ENCODE results near the gene TLR10. TPM values are rescaled to one million over a fixed set of nuclear protein-coding genes. Genes with fewer than 3 reads are reported as not detected.
"Not testable (repeated sequence)": the region's sequence is repeated elsewhere in the genome, so short reads cannot be mapped to it uniquely, and the experiment has no call there.

TLR10 gene
- total RNA-seq, 1 experiment from 2014 or later, result not detected

- not testable (repeated sequence) for DNase-seq (ENCODE audit: low read depth)
Observed at GRCh38 chr4:38766940-38767339, 15.8 kb downstream of the TLR10 start.

- DNase-seq (ENCODE audit: low read depth), result peak; percentile 35
Observed at GRCh38 chr4:38765382-38765781, 17.4 kb downstream of the TLR10 start.

- no peak for DNase-seq (ENCODE audit: low read depth)
Observed at GRCh38 chr4:38764277-38764676, 18.5 kb downstream of the TLR10 start.

- no peak for DNase-seq (ENCODE audit: low read depth)
Observed at GRCh38 chr4:38762560-38762959, 20.2 kb downstream of the TLR10 start.

- DNase-seq (ENCODE audit: low read depth), result no peak
Observed at GRCh38 chr4:38759790-38760122, 23.0 kb downstream of the TLR10 start.

- DNase-seq (ENCODE audit: low read depth), result peak; percentile 50
Observed at GRCh38 chr4:38759113-38759789, 23.5 kb downstream of the TLR10 start.

- peak; percentile 31 for DNase-seq (ENCODE audit: low read depth)
Observed at GRCh38 chr4:38757945-38758600, 24.7 kb downstream of the TLR10 start.

- DNase-seq (ENCODE audit: low read depth), result peak; percentile 98
Observed at GRCh38 chr4:38752941-38753806, 29.6 kb downstream of the TLR10 start.

GRCh38 chr4:38752372-38752940, 30.3 kb downstream of the TLR10 start:
- DNase-seq (ENCODE audit: low read depth), result peak; percentile 78

GRCh38 chr4:38751341-38752010, 31.3 kb downstream of the TLR10 start:
- no peak for DNase-seq (ENCODE audit: low read depth)

GRCh38 chr4:38749336-38749735, 33.5 kb downstream of the TLR10 start:
- no peak for DNase-seq (ENCODE audit: low read depth)

GRCh38 chr4:38747629-38748028, 35.2 kb downstream of the TLR10 start:
- no peak for DNase-seq (ENCODE audit: low read depth)

- no peak for DNase-seq (ENCODE audit: low read depth)
Observed at GRCh38 chr4:38745881-38746280, 36.9 kb downstream of the TLR10 start.

GRCh38 chr4:38743866-38744265, 38.9 kb downstream of the TLR10 start:
- peak; percentile 20 for DNase-seq (ENCODE audit: low read depth)

GRCh38 chr4:38740303-38740702, 42.5 kb downstream of the TLR10 start:
- peak; percentile 29 for DNase-seq (ENCODE audit: low read depth)

GRCh38 chr4:38738940-38739803, 43.6 kb downstream of the TLR10 start:
- DNase-seq (ENCODE audit: low read depth), result no peak

GRCh38 chr4:38735870-38736269, 46.9 kb downstream of the TLR10 start:
- DNase-seq (ENCODE audit: low read depth), result no peak

- no peak for DNase-seq (ENCODE audit: low read depth)
Observed at GRCh38 chr4:38734911-38735310, 47.9 kb downstream of the TLR10 start.

GRCh38 chr4:38734446-38734845, 48.3 kb downstream of the TLR10 start:
- DNase-seq (ENCODE audit: low read depth), result no peak

- no peak for DNase-seq (ENCODE audit: low read depth)
Observed at GRCh38 chr4:38733663-38734062, 49.1 kb downstream of the TLR10 start.
